A549 treated with AZD9567 at 1 μM for 4 hours (cell line): ENCODE measurements around the gene TBXT. TPM values are rescaled to one million over a fixed set of nuclear protein-coding genes. Genes with fewer than 3 reads are reported as not detected.

ENCODE experiments used
- total RNA-seq: library from RNA; stranded (reverse); fragments of 200-300 nt; extraction: Qiagen RNA extraction; gene quantifications from 5 replicates; pipeline ENCODE4 v1.2.3, GENCODE V29; 2022; ENCODE audit not compliant: insufficient read depth

Gene TBXT, protein sequence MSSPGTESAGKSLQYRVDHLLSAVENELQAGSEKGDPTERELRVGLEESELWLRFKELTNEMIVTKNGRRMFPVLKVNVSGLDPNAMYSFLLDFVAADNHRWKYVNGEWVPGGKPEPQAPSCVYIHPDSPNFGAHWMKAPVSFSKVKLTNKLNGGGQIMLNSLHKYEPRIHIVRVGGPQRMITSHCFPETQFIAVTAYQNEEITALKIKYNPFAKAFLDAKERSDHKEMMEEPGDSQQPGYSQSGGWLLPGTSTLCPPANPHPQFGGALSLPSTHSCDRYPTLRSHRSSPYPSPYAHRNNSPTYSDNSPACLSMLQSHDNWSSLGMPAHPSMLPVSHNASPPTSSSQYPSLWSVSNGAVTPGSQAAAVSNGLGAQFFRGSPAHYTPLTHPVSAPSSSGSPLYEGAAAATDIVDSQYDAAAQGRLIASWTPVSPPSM
- total RNA-seq: not detected in 5 replicates

DNA sequence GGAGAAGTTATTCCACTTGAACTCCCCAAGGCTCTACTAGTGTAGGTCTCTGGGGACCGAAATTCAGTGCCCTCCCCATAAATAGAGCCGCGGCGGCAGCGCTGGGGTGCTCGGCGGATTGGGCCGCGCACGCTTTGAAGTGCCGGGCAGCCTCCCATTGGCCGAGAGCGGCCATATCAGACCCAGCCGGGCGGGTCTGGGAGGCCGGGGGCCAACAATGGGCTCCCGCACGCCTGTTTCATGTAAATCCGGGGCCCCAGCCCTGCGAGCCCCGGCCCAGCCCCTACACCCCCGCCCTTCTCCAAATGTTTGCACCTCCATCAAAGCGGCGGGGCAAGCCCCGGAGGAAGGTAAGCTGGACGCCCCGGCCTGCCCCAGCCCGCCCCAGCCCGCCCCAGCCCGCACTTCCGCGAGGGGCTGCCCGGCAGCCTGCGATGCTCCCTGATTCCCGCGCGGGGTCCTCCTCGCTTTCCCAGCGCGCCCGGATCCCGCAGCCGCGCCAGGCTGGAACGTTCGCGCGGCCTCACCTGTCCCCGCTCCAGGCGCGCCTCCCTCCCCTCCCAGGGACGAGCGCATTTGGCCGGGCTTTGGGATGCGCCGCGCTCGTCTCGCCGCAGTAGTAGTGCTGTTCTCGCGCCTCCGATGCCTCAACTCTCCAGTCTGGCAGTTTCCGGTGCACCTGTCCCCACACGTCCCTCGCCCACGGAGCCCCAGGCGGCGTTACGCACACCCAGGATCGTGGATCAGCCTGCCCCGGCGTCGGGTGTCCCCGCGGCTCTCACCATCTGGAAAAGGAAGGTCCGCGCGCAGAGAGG, at the start of gene TBXT:
Gene TBXT (minus strand): TSS at position 51 of the 815 bp plus-strand sequence. CDS start 260 bp downstream, outside the sequence.

Other genes starting within 250 kb of the TBXT start
- gene PRR18, start 140.5 kb upstream of the TBXT start, total RNA-seq: 0.06 to 0.19 TPM (median 0.10 TPM) in 4 of 5 replicates, not detected in the other
- 36.9 to 43.4 TPM (median 41.3 TPM) in 5 replicates for gene SFT2D1, start 174.7 kb upstream of the TBXT start, total RNA-seq
- 4.7 to 6.3 TPM (median 5.0 TPM) in 5 replicates for gene MPC1, start 215.1 kb upstream of the TBXT start, total RNA-seq